DND-41 (cell line): Measurements from ENCODE around the gene CPT1C.

Experiments
- EZH2 ChIP-seq: IDR thresholded peaks from 3 replicates; pipeline ENCODE4 v1.6.1; 2012; ENCODE audit warnings: borderline replicate concordance, low read depth, mild to moderate bottlenecking, moderate library complexity, low read length, inconsistent platforms; ENCODE audit not compliant: severe bottlenecking
- TF ChIP-seq, protein P1 (sequence below): IDR thresholded peaks from 2 replicates; pipeline ENCODE4 v1.5.1; 2012; ENCODE audit warnings: borderline replicate concordance, low read length, moderate library complexity, mild to moderate bottlenecking; ENCODE audit not compliant: poor library complexity, severe bottlenecking; ENCODE audit errors: extremely low read depth

DNA sequence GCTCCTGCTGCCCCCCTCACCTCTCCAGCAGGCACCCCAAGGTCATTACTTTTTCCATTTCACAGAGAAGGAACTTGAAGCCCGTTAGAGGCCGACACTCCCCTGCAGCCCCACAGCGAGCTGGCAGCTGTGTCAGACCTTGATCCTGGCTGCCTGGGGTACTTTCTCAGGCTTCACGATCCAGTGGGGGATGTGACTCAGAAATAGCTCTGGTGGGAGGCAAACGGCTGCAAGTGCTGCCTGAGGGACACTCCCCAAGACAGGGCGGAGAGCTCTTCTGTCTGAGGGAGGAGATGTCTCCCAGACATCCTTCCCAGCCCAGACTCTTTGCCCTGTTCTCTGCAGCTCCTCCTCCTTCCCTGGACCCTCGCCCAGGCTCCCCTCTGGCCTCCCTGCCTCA, 67.4 kb downstream of the CPT1C start:
- TF ChIP-seq, protein P1, sequence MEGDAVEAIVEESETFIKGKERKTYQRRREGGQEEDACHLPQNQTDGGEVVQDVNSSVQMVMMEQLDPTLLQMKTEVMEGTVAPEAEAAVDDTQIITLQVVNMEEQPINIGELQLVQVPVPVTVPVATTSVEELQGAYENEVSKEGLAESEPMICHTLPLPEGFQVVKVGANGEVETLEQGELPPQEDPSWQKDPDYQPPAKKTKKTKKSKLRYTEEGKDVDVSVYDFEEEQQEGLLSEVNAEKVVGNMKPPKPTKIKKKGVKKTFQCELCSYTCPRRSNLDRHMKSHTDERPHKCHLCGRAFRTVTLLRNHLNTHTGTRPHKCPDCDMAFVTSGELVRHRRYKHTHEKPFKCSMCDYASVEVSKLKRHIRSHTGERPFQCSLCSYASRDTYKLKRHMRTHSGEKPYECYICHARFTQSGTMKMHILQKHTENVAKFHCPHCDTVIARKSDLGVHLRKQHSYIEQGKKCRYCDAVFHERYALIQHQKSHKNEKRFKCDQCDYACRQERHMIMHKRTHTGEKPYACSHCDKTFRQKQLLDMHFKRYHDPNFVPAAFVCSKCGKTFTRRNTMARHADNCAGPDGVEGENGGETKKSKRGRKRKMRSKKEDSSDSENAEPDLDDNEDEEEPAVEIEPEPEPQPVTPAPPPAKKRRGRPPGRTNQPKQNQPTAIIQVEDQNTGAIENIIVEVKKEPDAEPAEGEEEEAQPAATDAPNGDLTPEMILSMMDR = no peak
- TF ChIP-seq EZH2 = no peak
